ENCODE data around the gene ARMC8. TPM values are rescaled to one million over a fixed set of nuclear protein-coding genes. Genes with fewer than 3 reads are reported as not detected.

Gene ARMC8
- total and polyA plus RNA-seq, 10 donors, result 13.7 to 95.0 (median 62.2) TPM

- Histone ChIP-seq H3K27ac (no peak overlapping the region), H3K9me3 (peaks cover 0 to 19% (median 10%) of the 10 kb centered on the region in 8 donors), H3K27me3 (replicated peaks in 1 of 7) (peaks cover 0 to 3% (median 0%) of the 10 kb centered on the region in 7 donors), H3K4me3 (no peak overlapping the region), H3K36me3 (no peaks in the 10 kb centered on the region), H3K4me1 (no peaks in the 10 kb centered on the region)
- intact Hi-C loops (cut with DNase I; ENCODE audit: low total_unique reads), result no loop called here
- no peak for DNase-seq
- WGBS, 5 donors, result 79 to 84% (median 80%) methylated on average over 1 of the region's 1 CpG
- TF ChIP-seq POLR2A (IDR thresholded peaks at IDR 0.05) (no peak), CTCF (IDR thresholded peaks at IDR 0.05 in 8 of 11, conservative IDR thresholded peaks at IDR 0.05 in 3 of 11) (no peak), POLR2AphosphoS5 (IDR thresholded peaks at IDR 0.05) (no peak)
Observed at GRCh38 chr3:138314751-138315150, 127.7 kb downstream of the ARMC8 start.

- Histone ChIP-seq H3K27ac (no peak overlapping the region), H3K27me3 (replicated peaks in 1 of 7) (peaks cover 0 to 6% (median 0%) of the 10 kb centered on the region in 7 donors), H3K4me3 (no peak overlapping the region), H3K4me1 (no peaks in the 10 kb centered on the region), H3K36me3 (no peaks in the 10 kb centered on the region), H3K9me3 (no peaks in the 10 kb centered on the region)
- TF ChIP-seq POLR2AphosphoS5 (IDR thresholded peaks at IDR 0.05) (no peak), CTCF (IDR thresholded peaks at IDR 0.05 in 8 of 11, conservative IDR thresholded peaks at IDR 0.05 in 3 of 11) (no peak), POLR2A (IDR thresholded peaks at IDR 0.05) (no peak)
- intact Hi-C loops (cut with DNase I; ENCODE audit: low total_unique reads), result no loop called here
- WGBS, 5 donors, result 83 to 100% (median 86%) methylated on average over 1 of the region's 1 CpG
- DNase-seq, result no peak
Observed at GRCh38 chr3:138317687-138318086, 130.6 kb downstream of the ARMC8 start.

- intact Hi-C loops (cut with DNase I; ENCODE audit: low total_unique reads), result no loop called here
- Histone ChIP-seq H3K4me3 (no peak overlapping the region), H3K36me3 (no peaks in the 10 kb centered on the region), H3K9me3 (no peaks in the 10 kb centered on the region), H3K27ac (no peak overlapping the region), H3K27me3 (replicated peaks in 1 of 7) (peaks cover 0 to 11% (median 0%) of the 10 kb centered on the region in 7 donors), H3K4me1 (peaks cover 0 to 8% (median 7%) of the 10 kb centered on the region in 6 donors)
- WGBS, 5 donors, result 64 to 91% (median 89%) methylated on average over 4 of the region's 4 CpGs
- TF ChIP-seq POLR2AphosphoS5 (IDR thresholded peaks at IDR 0.05), result no peak
- no peak for DNase-seq
Observed at GRCh38 chr3:138323971-138324370, 136.9 kb downstream of the ARMC8 start.

- intact Hi-C loops (cut with DNase I; ENCODE audit: low total_unique reads), result no loop called here
- TF ChIP-seq CTCF (IDR thresholded peaks at IDR 0.05 in 8 of 11, conservative IDR thresholded peaks at IDR 0.05 in 3 of 11) (no peak), POLR2AphosphoS5 (IDR thresholded peaks at IDR 0.05) (no peak), POLR2A (IDR thresholded peaks at IDR 0.05) (no peak)
- H3K4me3 ChIP-seq, result no peak overlapping the region
- H3K36me3 ChIP-seq, result no peaks in the 10 kb centered on the region
- no peak for DNase-seq
- no peak overlapping the region for H3K27ac ChIP-seq
- no peaks in the 10 kb centered on the region for H3K9me3 ChIP-seq
- H3K4me1 ChIP-seq, result peaks cover 8 to 21% (median 17%) of the 10 kb centered on the region in 6 donors
- peaks cover 0 to 15% (median 0%) of the 10 kb centered on the region in 7 donors for H3K27me3 ChIP-seq (replicated peaks in 1 of 7)
Observed at GRCh38 chr3:138325990-138326389, 138.9 kb downstream of the ARMC8 start.

All from spleen (tissue), 11 donors.